ENCODE measurements around the gene TTF1. TPM values are rescaled to one million over a fixed set of nuclear protein-coding genes. Genes with fewer than 3 reads are reported as not detected.

The TTF1 gene
- total and polyA plus RNA-seq, 2 of the 13 experiments (the other 11 are each of a cell fraction or from before 2014, with no cell fraction given): 3.4 to 9.8 TPM

- no peak overlapping the region for H3K4me3 ChIP-seq (replicated peaks in 1 of 3; ENCODE audit: insufficient read depth in 1 of 3, low read depth in 2 of 3, low read length in 3 of 3)
- BruUV-seq (replicated peaks): no TSS peak
- no peak overlapping the region for H2AFZ ChIP-seq (ENCODE audit: low read length)
- H3K9ac ChIP-seq (ENCODE audit: insufficient read depth, low read depth, low read length): no peak overlapping the region
- 97% methylated on average over 3 of the region's 3 CpGs for WGBS (ENCODE audit: low lambda C conversion rate)
- no peaks in the 10 kb centered on the region for H3K79me2 ChIP-seq (ENCODE audit: insufficient read depth, low read length)
- DNase-seq (ENCODE audit: low spot score): no peak
- no peak for ATAC-seq
- H4K20me1 ChIP-seq (ENCODE audit: insufficient read depth, low read length): no peaks in the 10 kb centered on the region
- TF ChIP-seq HDAC2 (CRISPR knock-in tag; IDR thresholded peaks at IDR 0.05): no peak
- peak; percentile 47 to 57; a peak in 3 of 4 replicates for TF ChIP-seq MAFK (conservative IDR thresholded peaks at IDR 0.05 in 1 of 2, IDR thresholded peaks at IDR 0.05 in 1 of 2; ENCODE audit: low read length in 2 of 2)
- TF ChIP-seq, protein P1, sequence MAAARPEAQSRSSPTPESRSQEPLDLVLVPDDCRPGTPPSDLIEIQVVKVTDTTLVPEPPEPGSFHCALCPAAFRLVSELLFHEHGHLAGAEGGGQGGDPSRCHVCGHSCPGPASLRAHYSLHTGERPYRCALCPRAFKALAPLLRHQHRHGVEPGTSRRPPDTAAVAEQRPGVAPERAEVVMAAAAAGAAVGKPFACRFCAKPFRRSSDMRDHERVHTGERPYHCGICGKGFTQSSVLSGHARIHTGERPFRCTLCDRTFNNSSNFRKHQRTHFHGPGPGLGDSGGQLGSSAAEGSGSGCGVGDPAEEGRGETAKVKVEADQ (CRISPR knock-in tag; IDR thresholded peaks at IDR 0.05; ENCODE audit: borderline replicate concordance): no peak
- no peak for TF ChIP-seq ZNF431 (CRISPR knock-in tag; IDR thresholded peaks at IDR 0.05; ENCODE audit: borderline replicate concordance, low read depth)
- TF ChIP-seq ZNF253 (CRISPR knock-in tag; IDR thresholded peaks at IDR 0.05; ENCODE audit: borderline replicate concordance): no peak
- TF ChIP-seq SCMH1 (CRISPR knock-in tag; IDR thresholded peaks at IDR 0.05; ENCODE audit: borderline replicate concordance): no peak
- TF ChIP-seq ZBTB7B (CRISPR knock-in tag; IDR thresholded peaks at IDR 0.05): no peak
- peak; percentile 41; the same call in 1 of the 2 replicates for TF ChIP-seq MAFF (IDR thresholded peaks at IDR 0.05; ENCODE audit: low read depth, low read length)
- no peak for TF ChIP-seq RBAK (CRISPR knock-in tag; IDR thresholded peaks at IDR 0.05)
- TF ChIP-seq MBNL3 (CRISPR knock-in tag; conservative IDR thresholded peaks at IDR 0.05): no peak
- TF ChIP-seq, protein P2, sequence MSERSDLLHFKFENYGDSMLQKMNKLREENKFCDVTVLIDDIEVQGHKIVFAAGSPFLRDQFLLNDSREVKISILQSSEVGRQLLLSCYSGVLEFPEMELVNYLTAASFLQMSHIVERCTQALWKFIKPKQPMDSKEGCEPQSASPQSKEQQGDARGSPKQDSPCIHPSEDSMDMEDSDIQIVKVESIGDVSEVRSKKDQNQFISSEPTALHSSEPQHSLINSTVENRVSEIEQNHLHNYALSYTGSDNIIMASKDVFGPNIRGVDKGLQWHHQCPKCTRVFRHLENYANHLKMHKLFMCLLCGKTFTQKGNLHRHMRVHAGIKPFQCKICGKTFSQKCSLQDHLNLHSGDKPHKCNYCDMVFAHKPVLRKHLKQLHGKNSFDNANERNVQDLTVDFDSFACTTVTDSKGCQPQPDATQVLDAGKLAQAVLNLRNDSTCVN (CRISPR knock-in tag; IDR thresholded peaks at IDR 0.05; ENCODE audit: borderline replicate concordance): no peak
- H3K9me3 ChIP-seq (ENCODE audit: low read length): no peaks in the 10 kb centered on the region
- POLR2A ChIA-PET: no interaction called here
- H3K4me2 ChIP-seq (ENCODE audit: low read depth, low read length): no peak overlapping the region
- CTCF ChIA-PET (ENCODE audit: low intra/inter-chr PET ratio, low total read pairs): no interaction called here
- H3K27ac ChIP-seq (ENCODE audit: extremely low read length, insufficient read depth, low read length): no peak overlapping the region
- no peak for FAIRE-seq
- in situ Hi-C loops (cut with HindIII; ENCODE audit: extremely low pct_ligation_motif_present, low pct_unique_long_range_greater_than_20kb) (no loop called here), intact Hi-C loops (cut with micrococcal nuclease; ENCODE audit: unreplicated experiment) (no loop called here)
- H3K36me3 ChIP-seq (replicated peaks in 1 of 2; ENCODE audit: control insufficient read depth in 1 of 2, insufficient read depth in 2 of 2, low read length in 2 of 2): peaks cover 17 to 65% of the 10 kb centered on the region in 2 experiments
- no peaks in the 10 kb centered on the region for H3K27me3 ChIP-seq (ENCODE audit: control insufficient read depth in 1 of 2, insufficient read depth in 2 of 2, low read length in 2 of 2)
- no peaks in the 10 kb centered on the region for H3K4me1 ChIP-seq (ENCODE audit: insufficient read depth, low read length)
These were observed 72.3 kb downstream of the TTF1 start for GRCh38 chr9:132334364-132334763.

Data from HepG2 (cell line).